K562 (cell line): ENCODE results near the gene LRRC4. TPM values are rescaled to one million over a fixed set of nuclear protein-coding genes. Genes with fewer than 3 reads are reported as not detected.

Source experiments
- CAMTA2 ChIP-seq: fragments of 250-450 bp; sonication (Bioruptor Pico); conservative IDR thresholded peaks from 2 replicates; pipeline ENCODE4 v1.5.1; 2022
- GTF2F1 ChIP-seq: IDR thresholded peaks from 2 replicates; pipeline ENCODE4 v1.6.1; 2011; ENCODE audit warnings: low read depth, low read length, improper control_type of control experiment
- KAT7 ChIP-seq: sonication (generic); formaldehyde crosslinking; IDR thresholded peaks from 2 replicates; pipeline ENCODE4 v1.8.0; 2022; ENCODE audit warnings: missing genetic modification reagents, mild to moderate bottlenecking, borderline replicate concordance
- NFIX ChIP-seq: fragments of 250-450 bp; sonication (Bioruptor Pico); IDR thresholded peaks from 2 replicates; pipeline ENCODE4 v1.4.0; 2020; ENCODE audit warnings: low read depth, mild to moderate bottlenecking, moderate library complexity
- PHB2 ChIP-seq: fragments of 450-650 bp; IDR thresholded peaks from 2 replicates; pipeline ENCODE4 v1.6.1; 2017; ENCODE audit warnings: low read depth
- PRPF4 ChIP-seq: fragments of 200-400 bp; formaldehyde crosslinking; IDR thresholded peaks from one replicate; pipeline ENCODE4 v1.6.1; 2017; ENCODE audit warnings: low read length, low read depth, mild to moderate bottlenecking; ENCODE audit not compliant: insufficient read depth, poor library complexity, severe bottlenecking
- RAD51 ChIP-seq: fragments of 450-650 bp; IDR thresholded peaks from 2 replicates; pipeline ENCODE4 v1.7.1; 2016; ENCODE audit warnings: low read depth, mild to moderate bottlenecking, borderline replicate concordance
- TEAD4 ChIP-seq, 2 experiments: sonication (generic) in 1 of 2; formaldehyde crosslinking in 1 of 2; IDR thresholded peaks; 2 replicates each; pipeline versions ENCODE4 v1.6.1 to v1.8.0; 2012 to 2022; ENCODE audit warnings: borderline replicate concordance in 1 of 2, inconsistent platforms in 1 of 2, low read length in 1 of 2, mild to moderate bottlenecking in 1 of 2, missing genetic modification reagents in 1 of 2
- TSHZ1 ChIP-seq: fragments of 250-450 bp; sonication (Bioruptor Pico); IDR thresholded peaks from 2 replicates; pipeline ENCODE4 v1.4.0; 2020; ENCODE audit warnings: mild to moderate bottlenecking, moderate library complexity
- ZBTB7A ChIP-seq: IDR thresholded peaks from 2 replicates; pipeline ENCODE4 v1.6.1; 2011; ENCODE audit warnings: low read depth, mild to moderate bottlenecking, low read length, moderate library complexity, borderline replicate concordance; ENCODE audit not compliant: control insufficient read depth
- ZC3H11A ChIP-seq: IDR thresholded peaks from 2 replicates; pipeline ENCODE4 v1.6.1; 2012; ENCODE audit warnings: low read depth, low read length, improper control_type of control experiment
- ZMIZ1 ChIP-seq, 2 experiments: fragments of 150-350 bp in 1 of 2; IDR thresholded peaks; 2 replicates each; pipeline ENCODE4 v1.6.1; 2012 to 2016; ENCODE audit warnings: low read depth in 2 of 2, low read length in 2 of 2, mild to moderate bottlenecking in 1 of 2, moderate library complexity in 1 of 2
- ZNF24 ChIP-seq: fragments of 450-650 bp; IDR thresholded peaks from 2 replicates; pipeline ENCODE4 v1.6.1; 2016
- ZNF444 ChIP-seq: fragments of 250-450 bp; sonication (Bioruptor Pico); IDR thresholded peaks from 2 replicates; pipeline ENCODE4 v1.4.0; 2020; ENCODE audit warnings: mild to moderate bottlenecking, moderate library complexity
- ZNF609 ChIP-seq: sonication (generic); formaldehyde crosslinking; IDR thresholded peaks from 2 replicates; pipeline ENCODE4 v1.8.1; 2023; ENCODE audit warnings: missing genetic modification reagents, mild to moderate bottlenecking, borderline replicate concordance
- polyA plus RNA-seq, 8 experiments: library from polyadenylated mRNA; depleted of rRNA in 4 of 8; stranded (reverse) in 5 of 8; unstranded in 3 of 8; fragments of >200 nt; fragmentation: Nextera tagmentation in 2 of 8; fragmentation: Illumina TruSeq in 1 of 8; extraction: Ambion mirVana in 2 of 8; extraction: Trizol in 1 of 8; gene quantifications; 2 replicates each; pipeline versions ENCODE4 v1.2.1 to v1.2.3, GENCODE V29; 2011 to 2014; ENCODE audit warnings: inconsistent platforms in 1 of 8, missing spikeins in 1 of 8
- total RNA-seq, 7 experiments: library from RNA; depleted of rRNA in 6 of 7; stranded (reverse); fragments of >200 nt in 6 of 7; fragmentation: Illumina TruSeq in 2 of 7; extraction: Trizol in 2 of 7; gene quantifications; 2 replicates each; pipeline versions ENCODE4 v1.2.1 to v1.2.3, GENCODE V29; 2011 to 2021; ENCODE audit warnings: low replicate concordance in 1 of 7

Gene LRRC4
- total and polyA plus RNA-seq, 9 of the 15 experiments (the other 6 are each of a cell fraction or from before 2014, with no cell fraction given) = 0.04 to 0.11 TPM; not detected in 7

- no peak for TF ChIP-seq ZNF609 (CRISPR knock-in tag)
- no peak for TF ChIP-seq ZBTB7A
- TF ChIP-seq TEAD4 (IDR thresholded peaks at IDR 0.05; ENCODE audit: low read length) = peak; percentile 77
- no peak for TF ChIP-seq TEAD4 (CRISPR knock-in tag; IDR thresholded peaks at IDR 0.05; ENCODE audit: borderline replicate concordance)
- TF ChIP-seq ZC3H11A = no peak
- no peak for TF ChIP-seq RAD51
- TF ChIP-seq ZMIZ1 (IDR thresholded peaks at IDR 0.05; ENCODE audit: low read depth in 2 of 2, low read length in 2 of 2) = no peak
- no peak for TF ChIP-seq KAT7 (CRISPR knock-in tag)
- no peak for TF ChIP-seq GTF2F1
- TF ChIP-seq ZNF24 = no peak
- TF ChIP-seq PHB2 = no peak
- no peak for TF ChIP-seq NFIX (CRISPR knock-in tag)
- TF ChIP-seq PRPF4 = no peak
- no peak for TF ChIP-seq CAMTA2 (CRISPR knock-in tag)
- no peak for TF ChIP-seq TSHZ1 (CRISPR knock-in tag)
- no peak for TF ChIP-seq ZNF444 (CRISPR knock-in tag)
These were observed 47.4 kb downstream of the LRRC4 start (continued) for GRCh38 chr7:127983804-127984332.
